Astrocyte of the spinal cord (primary cell): ENCODE results near the gene KLF16.
A peak's percentile ranks its signal among the peaks of the same experiment; 100 is the strongest.

Source experiments
- DNase-seq: peaks from one replicate; pipeline ENCODE4 v3.0.0; 2011; ENCODE audit warnings: low read depth, low spot score
- H3K4me3 ChIP-seq: 2 replicates; pipeline ENCODE4 v1.5.1; 2011; ENCODE audit warnings: low read depth, mild to moderate bottlenecking, low read length, moderate library complexity
- in situ Hi-C: cut with HindIII; loops from 2 replicates; pipeline ENCODE4 v1.10.0; 2017; ENCODE audit warnings: low sequenced_read_pairs
- TF ChIP-seq, protein P1 (sequence below): IDR thresholded peaks from 2 replicates; pipeline ENCODE4 v1.5.1; 2012; ENCODE audit warnings: low read depth, mild to moderate bottlenecking, low read length, inconsistent platforms

KLF16 gene

DNA sequence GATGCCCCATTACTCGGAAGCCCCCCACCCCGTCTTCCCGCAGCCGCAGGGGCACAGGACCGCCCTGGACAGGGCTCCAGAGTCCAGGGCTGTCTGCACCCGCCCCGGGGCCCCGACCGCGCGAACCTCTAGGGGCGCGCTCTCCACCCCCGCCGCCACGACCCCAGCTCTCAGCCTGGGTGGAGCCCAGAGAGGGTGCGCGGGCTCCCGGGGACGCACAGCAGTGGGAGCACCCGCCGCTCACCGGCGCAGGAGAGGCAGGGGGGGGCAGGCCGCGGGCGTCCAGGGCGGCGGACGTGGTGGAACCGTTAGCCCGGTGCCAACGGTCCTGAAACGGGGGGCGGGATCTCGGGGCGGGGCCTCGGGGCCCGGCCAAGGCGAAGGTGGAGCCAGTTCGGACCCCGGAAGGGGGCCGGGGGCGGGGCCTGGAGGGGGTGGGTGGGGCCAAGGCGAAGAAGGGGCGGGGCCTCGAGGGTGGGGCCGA lies 51.4 kb downstream of the KLF16 start, which contains the start of gene ATP8B3:
TSS of gene ATP8B3 (minus strand) at position 335 of the 484 bp plus-strand sequence. CDS start 540 bp downstream, outside the sequence.
- H3K4me3 ChIP-seq: peak within 1 kb of the TSS; percentile 57
- TF ChIP-seq, protein P1, sequence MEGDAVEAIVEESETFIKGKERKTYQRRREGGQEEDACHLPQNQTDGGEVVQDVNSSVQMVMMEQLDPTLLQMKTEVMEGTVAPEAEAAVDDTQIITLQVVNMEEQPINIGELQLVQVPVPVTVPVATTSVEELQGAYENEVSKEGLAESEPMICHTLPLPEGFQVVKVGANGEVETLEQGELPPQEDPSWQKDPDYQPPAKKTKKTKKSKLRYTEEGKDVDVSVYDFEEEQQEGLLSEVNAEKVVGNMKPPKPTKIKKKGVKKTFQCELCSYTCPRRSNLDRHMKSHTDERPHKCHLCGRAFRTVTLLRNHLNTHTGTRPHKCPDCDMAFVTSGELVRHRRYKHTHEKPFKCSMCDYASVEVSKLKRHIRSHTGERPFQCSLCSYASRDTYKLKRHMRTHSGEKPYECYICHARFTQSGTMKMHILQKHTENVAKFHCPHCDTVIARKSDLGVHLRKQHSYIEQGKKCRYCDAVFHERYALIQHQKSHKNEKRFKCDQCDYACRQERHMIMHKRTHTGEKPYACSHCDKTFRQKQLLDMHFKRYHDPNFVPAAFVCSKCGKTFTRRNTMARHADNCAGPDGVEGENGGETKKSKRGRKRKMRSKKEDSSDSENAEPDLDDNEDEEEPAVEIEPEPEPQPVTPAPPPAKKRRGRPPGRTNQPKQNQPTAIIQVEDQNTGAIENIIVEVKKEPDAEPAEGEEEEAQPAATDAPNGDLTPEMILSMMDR: no peak
- in situ Hi-C loops: no loop called here
- no peak for DNase-seq

- TF ChIP-seq, protein P1: no peak
Observed at GRCh38 chr19:1811472-1811894, 51.9 kb downstream of the KLF16 start.

DNA sequence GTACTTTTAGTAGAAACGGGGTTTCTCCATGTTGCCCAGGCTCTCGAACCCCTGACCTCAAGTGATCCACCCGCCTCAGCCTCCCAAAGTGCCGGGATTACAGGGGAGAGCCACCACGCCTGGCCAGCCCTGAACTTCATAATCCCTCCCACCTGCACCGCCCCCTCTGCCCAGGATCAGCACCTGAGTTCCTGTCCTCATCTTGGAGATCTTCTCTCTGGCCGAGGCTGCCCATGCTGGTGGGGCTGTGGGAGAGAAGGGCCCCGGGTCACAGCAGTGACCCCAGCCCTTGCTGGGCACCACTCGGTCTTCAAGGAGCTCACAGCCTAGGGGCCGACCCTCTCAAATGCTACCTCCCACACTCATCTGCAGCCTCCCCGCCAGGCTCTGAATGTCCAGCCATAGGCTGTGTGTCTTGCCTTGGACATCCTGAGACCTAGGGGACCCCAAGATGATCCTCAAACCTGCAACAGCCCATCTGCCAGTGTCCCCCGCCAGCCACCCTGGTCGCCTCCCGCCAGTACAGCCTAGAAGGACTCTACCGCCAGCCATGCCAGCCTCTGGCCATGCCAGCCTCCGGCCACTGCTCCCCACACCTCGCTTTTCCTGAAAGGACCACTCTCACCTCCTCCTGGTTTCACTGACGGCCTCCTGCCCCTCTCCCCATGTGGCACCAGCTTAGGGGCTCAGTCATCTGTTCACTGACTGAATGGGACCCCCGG lies 52.8 kb downstream of the KLF16 start:
- H3K4me3 ChIP-seq: no peak overlapping the region
- in situ Hi-C loops: no loop called here
- TF ChIP-seq, protein P1: no peak
- DNase-seq: no peak

More at GRCh38 chr19:1811472-1811894, 51.9 kb downstream of the KLF16 start:
- in situ Hi-C loops: no loop called here
- peak; percentile 50 for DNase-seq
- H3K4me3 ChIP-seq: peak overlapping the region; percentile 57

- no peak overlapping the region for H3K4me3 ChIP-seq
- in situ Hi-C loops: no loop called here
- TF ChIP-seq, protein P1: no peak
- DNase-seq: no peak
Observed at GRCh38 chr19:1809678-1810077, 53.7 kb downstream of the KLF16 start.

GRCh38 chr19:1808395-1808731 lies 55.0 kb downstream of the KLF16 start:
- TF ChIP-seq, protein P1: no peak
- in situ Hi-C loops: no loop called here
- H3K4me3 ChIP-seq: no peak overlapping the region
- DNase-seq: no peak

GRCh38 chr19:1807695-1808394 lies 55.5 kb downstream of the KLF16 start:
- in situ Hi-C loops: no loop called here
- no peak overlapping the region for H3K4me3 ChIP-seq
- no peak for DNase-seq
- TF ChIP-seq, protein P1: no peak
